HEK293 (cell line): ENCODE results near the gene HDAC7.

ENCODE experiments used
- REPIN1 ChIP-seq: fragments of 450-650 bp; formaldehyde crosslinking; IDR thresholded peaks from 2 replicates; pipeline ENCODE4 v1.5.1; 2017; ENCODE audit warnings: missing biosample characterization, missing genetic modification characterization, low read depth
- ZBTB21 ChIP-seq: fragments of 450-650 bp; formaldehyde crosslinking; IDR thresholded peaks from 2 replicates; pipeline ENCODE4 v1.5.1; 2017; ENCODE audit warnings: missing biosample characterization, missing genetic modification characterization
- ZBTB7A ChIP-seq: fragments of 450-650 bp; formaldehyde crosslinking; IDR thresholded peaks from 2 replicates; pipeline ENCODE4 v1.5.1; 2016; ENCODE audit warnings: low read depth, missing biosample characterization, missing genetic modification characterization
- ZNF114 ChIP-seq: fragments of 450-650 bp; formaldehyde crosslinking; IDR thresholded peaks from 2 replicates; pipeline ENCODE4 v1.5.0; 2017; ENCODE audit warnings: missing biosample characterization, missing genetic modification characterization
- ZNF174 ChIP-seq: fragments of 450-650 bp; formaldehyde crosslinking; IDR thresholded peaks from 2 replicates; pipeline ENCODE4 v1.5.0; 2017; ENCODE audit warnings: missing biosample characterization, mild to moderate bottlenecking, missing genetic modification characterization
- ZNF24 ChIP-seq: fragments of 450-650 bp; formaldehyde crosslinking; IDR thresholded peaks from 2 replicates; pipeline ENCODE4 v1.5.1; 2016; ENCODE audit warnings: missing biosample characterization, missing genetic modification characterization
- ZNF660 ChIP-seq: fragments of 450-650 bp; IDR thresholded peaks from 2 replicates; pipeline ENCODE4 v1.5.1; 2018; ENCODE audit warnings: missing biosample characterization, mild to moderate bottlenecking, missing genetic modification characterization
- TF ChIP-seq, protein P1 (sequence below): fragments of 450-650 bp; formaldehyde crosslinking; IDR thresholded peaks from 2 replicates; pipeline ENCODE4 v1.5.1; 2016; ENCODE audit warnings: missing biosample characterization, missing genetic modification characterization

DNA sequence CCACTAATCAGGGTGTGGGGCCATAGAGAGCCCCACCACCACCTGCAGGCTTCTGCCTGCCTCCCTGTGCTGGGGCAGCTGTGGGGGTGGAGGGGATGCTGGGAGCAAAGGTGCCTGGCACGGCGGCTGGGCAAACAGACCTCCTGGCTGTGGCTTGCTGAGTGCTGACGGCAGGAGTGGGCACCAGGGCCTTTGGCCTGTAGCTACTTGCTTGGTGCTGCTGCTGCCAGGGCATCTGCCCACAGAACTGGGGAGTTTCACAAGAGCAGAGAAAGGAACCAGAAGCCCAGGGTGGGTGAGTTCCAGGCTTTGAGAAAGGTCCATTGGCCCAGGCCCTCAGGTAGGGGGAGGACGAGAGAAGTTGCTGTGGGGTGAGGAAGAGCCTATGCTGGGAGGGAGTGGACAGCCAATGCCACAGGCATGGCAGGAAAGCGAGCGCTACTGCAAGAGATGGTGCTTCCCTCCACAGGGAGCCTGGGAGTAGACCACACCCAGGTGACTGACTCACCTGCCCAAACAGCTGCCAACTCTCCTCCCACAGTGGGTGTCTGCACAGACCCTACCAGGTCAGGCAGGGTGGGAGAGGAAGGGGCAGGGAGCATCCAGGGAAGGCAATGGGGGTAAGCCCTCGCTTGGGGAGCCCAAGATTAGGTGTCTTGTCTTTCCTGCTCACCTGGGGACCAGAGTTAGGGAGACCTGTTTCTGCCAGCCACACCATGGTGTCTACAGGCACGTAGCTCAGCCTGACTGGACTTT, 39.0 kb upstream of the HDAC7 start:
- TF ChIP-seq ZBTB21 (no peak), ZNF660 (tag by site-specific recombination) (no peak), ZNF24 (no peak), ZNF114 (tag by site-specific recombination) (no peak), ZBTB7A (tag by site-specific recombination) (no peak), ZNF174 (tag by site-specific recombination) (no peak), REPIN1 (tag by site-specific recombination) (no peak)
- TF ChIP-seq, protein P1, sequence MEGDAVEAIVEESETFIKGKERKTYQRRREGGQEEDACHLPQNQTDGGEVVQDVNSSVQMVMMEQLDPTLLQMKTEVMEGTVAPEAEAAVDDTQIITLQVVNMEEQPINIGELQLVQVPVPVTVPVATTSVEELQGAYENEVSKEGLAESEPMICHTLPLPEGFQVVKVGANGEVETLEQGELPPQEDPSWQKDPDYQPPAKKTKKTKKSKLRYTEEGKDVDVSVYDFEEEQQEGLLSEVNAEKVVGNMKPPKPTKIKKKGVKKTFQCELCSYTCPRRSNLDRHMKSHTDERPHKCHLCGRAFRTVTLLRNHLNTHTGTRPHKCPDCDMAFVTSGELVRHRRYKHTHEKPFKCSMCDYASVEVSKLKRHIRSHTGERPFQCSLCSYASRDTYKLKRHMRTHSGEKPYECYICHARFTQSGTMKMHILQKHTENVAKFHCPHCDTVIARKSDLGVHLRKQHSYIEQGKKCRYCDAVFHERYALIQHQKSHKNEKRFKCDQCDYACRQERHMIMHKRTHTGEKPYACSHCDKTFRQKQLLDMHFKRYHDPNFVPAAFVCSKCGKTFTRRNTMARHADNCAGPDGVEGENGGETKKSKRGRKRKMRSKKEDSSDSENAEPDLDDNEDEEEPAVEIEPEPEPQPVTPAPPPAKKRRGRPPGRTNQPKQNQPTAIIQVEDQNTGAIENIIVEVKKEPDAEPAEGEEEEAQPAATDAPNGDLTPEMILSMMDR (tag by site-specific recombination) = no peak
